Naive thymus-derived CD8-positive, alpha-beta T cell (primary cell): ENCODE data around the gene RNF14. TPM values are rescaled to one million over a fixed set of nuclear protein-coding genes. Genes with fewer than 3 reads are reported as not detected.

Source experiments
- ATAC-seq, 2 donors: fragments of 150-1000 bp; cut with Tn5 transposase in 1 of 2; sonication (Bioruptor Pico), chemical (Tn5 transposase) in 1 of 2; 1 replicate in 1 of 2; 2 replicates in 1 of 2; pipeline ENCODE4 v1.10.0; 2021; ENCODE audit warnings: mild to moderate bottlenecking in 2 of 2, moderate library complexity in 2 of 2
- POLR2A ChIA-PET: fragments of 350-600 bp; sonication (Branson Sonifier 250); formaldehyde crosslinking; loops from one replicate; lab custom pipeline; 2021; ENCODE audit warnings: antibody characterized with exemption; lab: Charles Lee
- DNase-seq, 10 donors: peaks; one replicate each; pipeline versions ENCODE4 v3.0.0 to v3.0.0-alpha.2; 2020 to 2022
- H3K27ac Mint-ChIP-seq, 10 donors: one replicate each; pipeline ENCODE4 v1.8.0; 2020 to 2022; ENCODE audit warnings: mild to moderate bottlenecking in 10 of 10, mixed read lengths in 10 of 10, moderate library complexity in 4 of 10, inconsistent platforms in 1 of 10
- H3K27me3 Mint-ChIP-seq, 5 donors: one replicate each; pipeline ENCODE4 v1.8.0; 2021 to 2022; ENCODE audit warnings: mixed read lengths in 5 of 5
- H3K36me3 Mint-ChIP-seq, 3 donors: one replicate each; pipeline ENCODE4 v1.8.0; 2020 to 2022; ENCODE audit warnings: mixed read lengths in 3 of 3, mild to moderate bottlenecking in 2 of 3, inconsistent platforms in 1 of 3
- H3K4me1 Mint-ChIP-seq, 4 donors: one replicate each; pipeline ENCODE4 v1.8.0; 2021 to 2022; ENCODE audit warnings: mixed read lengths in 4 of 4
- H3K4me3 Mint-ChIP-seq, 10 donors: one replicate each; pipeline ENCODE4 v1.8.0; 2020 to 2022; ENCODE audit warnings: mild to moderate bottlenecking in 10 of 10, mixed read lengths in 10 of 10, moderate library complexity in 6 of 10, inconsistent platforms in 1 of 10
- H3K9me3 Mint-ChIP-seq, 9 donors: one replicate each; pipeline ENCODE4 v1.8.0; 2020 to 2022; ENCODE audit warnings: mixed read lengths in 9 of 9, mild to moderate bottlenecking in 3 of 9, inconsistent platforms in 1 of 9, moderate library complexity in 1 of 9
- polyA plus RNA-seq, 3 donors: library from polyadenylated mRNA; unstranded; fragments of 300-500 nt; fragmentation: Illumina TruSeq; gene quantifications; one replicate each; pipeline ENCODE4 v1.2.3, GENCODE V29; 2021
- total RNA-seq, 8 experiments: library from RNA in 2 of 8; stranded (reverse) in 2 of 8; gene quantifications; one replicate each; pipeline ENCODE4 v1.2.3 and lab custom pipeline; 2021 to 2026

Gene RNF14
- total and polyA plus RNA-seq, 5 experiments from 2014 or later, result 27.4 to 40.1 (median 31.3) TPM

DNA sequence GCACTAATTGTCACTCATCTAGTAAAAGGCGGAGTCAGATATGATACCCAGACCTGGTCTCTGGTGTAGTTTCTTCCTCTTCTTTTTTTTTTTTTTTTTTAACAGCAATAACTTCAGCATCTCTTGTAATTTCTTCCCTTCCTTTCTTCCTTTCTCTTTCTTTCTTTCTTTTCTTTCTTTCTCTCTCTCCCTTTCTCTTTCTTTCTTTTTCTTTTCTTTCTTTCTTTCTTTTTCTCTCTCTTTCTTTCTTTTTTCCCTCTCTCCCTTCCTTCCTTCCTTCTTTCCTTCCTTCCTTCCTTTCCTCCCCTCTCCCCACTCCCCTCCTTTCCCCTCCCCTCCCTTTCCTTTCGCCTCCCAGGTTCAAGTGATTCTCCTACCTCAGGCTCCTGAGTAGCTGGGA is 69.8 kb downstream of the RNF14 start:
- no peaks in the 10 kb centered on the region for H3K36me3 Mint-ChIP-seq
- no peak for ATAC-seq
- H3K4me1 Mint-ChIP-seq, result peaks cover 8 to 22% (median 14%) of the 10 kb centered on the region in 4 donors
- H3K4me3 Mint-ChIP-seq, result no peak overlapping the region
- no peaks in the 10 kb centered on the region for H3K9me3 Mint-ChIP-seq
- H3K27me3 Mint-ChIP-seq, result peaks cover 0 to 1% (median 0%) of the 10 kb centered on the region in 5 donors
- peak overlapping the region in 1 of 10 donors; percentile 28 for H3K27ac Mint-ChIP-seq
- POLR2A ChIA-PET, result no interaction called here
- no peak for DNase-seq

Other genes with a start within 250 kb of the RNF14 start
- not detected for gene PCDH1, start 90.7 kb upstream of the RNF14 start, total RNA-seq
- gene PCDH1, start 90.7 kb upstream of the RNF14 start, polyA plus RNA-seq, result 1 to 10 TPM in 1 of 3 donors, under 1 TPM in 1, not detected in 1; 0.06 to 1.3 TPM
- gene DELE1, start 45.2 kb upstream of the RNF14 start, total RNA-seq, result 10 to 100 TPM; 89.8 to 97.1 TPM
- 10 to 100 TPM; 28.2 to 33.5 (median 31.4) TPM for gene DELE1, start 45.2 kb upstream of the RNF14 start, polyA plus RNA-seq
- gene PCDH12, start 10.9 kb upstream of the RNF14 start, total RNA-seq, result not detected
- under 1 TPM; 0.07 to 0.21 (median 0.07) TPM for gene PCDH12, start 10.9 kb upstream of the RNF14 start, polyA plus RNA-seq
- gene GNPDA1, start 43.9 kb downstream of the RNF14 start, total RNA-seq, result 10 to 100 TPM; 27.3 to 29.4 TPM
- gene GNPDA1, start 43.9 kb downstream of the RNF14 start, polyA plus RNA-seq, result 10 to 100 TPM; 40.9 to 51.0 (median 43.9) TPM
- gene NDFIP1, start 139.7 kb downstream of the RNF14 start, total RNA-seq, result 100 to 1,000 TPM; 123 to 125 TPM
- gene NDFIP1, start 139.7 kb downstream of the RNF14 start, polyA plus RNA-seq, result 100 to 1,000 TPM; 102 to 144 (median 127) TPM